WTC11 (cell line): ENCODE results near the gene ACOT13.

Experiments
- CBFB ChIP-seq: sonication (generic); formaldehyde crosslinking; IDR thresholded peaks from 2 replicates; pipeline ENCODE4 v1.8.1; 2022; ENCODE audit warnings: mild to moderate bottlenecking, low read depth, missing genetic modification reagents
- NFYB ChIP-seq: sonication (generic); formaldehyde crosslinking; conservative IDR thresholded peaks from 2 replicates; pipeline ENCODE4 v1.8.0; 2022; ENCODE audit warnings: low read depth, missing genetic modification reagents
- NR3C1 ChIP-seq: sonication (generic); formaldehyde crosslinking; conservative IDR thresholded peaks from 2 replicates; pipeline ENCODE4 v1.8.1; 2023; ENCODE audit warnings: low read depth, mild to moderate bottlenecking, missing genetic modification reagents
- SMAD4 ChIP-seq: sonication (generic); formaldehyde crosslinking; IDR thresholded peaks from 2 replicates; pipeline ENCODE4 v1.8.0; 2022; ENCODE audit warnings: mild to moderate bottlenecking, missing genetic modification reagents
- TF ChIP-seq, protein P1 (sequence below): fragments of 200-600 bp; IDR thresholded peaks from 2 replicates; pipeline ENCODE4 v1.8.0; 2022; ENCODE audit warnings: antibody characterized with exemption
- TF ChIP-seq, protein P2 (sequence below): sonication (generic); formaldehyde crosslinking; conservative IDR thresholded peaks from 2 replicates; pipeline ENCODE4 v1.8.1; 2023; ENCODE audit warnings: mild to moderate bottlenecking, low read depth, missing genetic modification reagents, moderate library complexity
- TF ChIP-seq, protein P3 (sequence below): sonication (generic); formaldehyde crosslinking; IDR thresholded peaks from 2 replicates; pipeline ENCODE4 v1.8.0; 2022; ENCODE audit warnings: mild to moderate bottlenecking, missing genetic modification reagents
- TF ChIP-seq, protein P4 (sequence below): sonication (generic); formaldehyde crosslinking; conservative IDR thresholded peaks from 2 replicates; pipeline ENCODE4 v1.8.1; 2022; ENCODE audit warnings: mild to moderate bottlenecking, missing genetic modification reagents
- TF ChIP-seq, protein P5 (sequence below): sonication (generic); formaldehyde crosslinking; IDR thresholded peaks from 2 replicates; pipeline ENCODE4 v1.8.1; 2023; ENCODE audit warnings: mild to moderate bottlenecking, missing genetic modification reagents

DNA sequence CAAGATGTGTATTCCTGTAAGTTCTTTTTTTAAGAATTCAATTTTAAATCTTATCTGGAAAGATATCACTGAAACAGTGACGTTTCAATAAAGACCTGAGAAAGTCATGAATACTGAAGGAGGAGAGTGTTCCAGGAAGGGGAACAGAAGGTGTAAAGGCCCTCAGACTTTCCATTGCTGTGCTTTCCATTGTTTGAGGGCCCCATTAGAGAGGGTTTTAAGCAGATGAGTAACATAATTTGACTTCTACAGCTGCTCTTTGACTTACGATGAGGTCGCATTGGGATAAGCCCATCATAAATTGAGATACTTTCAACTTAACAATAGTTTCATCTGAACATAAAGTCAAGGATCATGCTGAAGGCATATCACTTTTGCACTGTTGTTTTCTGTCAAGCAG is 24.7 kb downstream of the ACOT13 start:
- TF ChIP-seq SMAD4: no peak
- TF ChIP-seq, protein P1, sequence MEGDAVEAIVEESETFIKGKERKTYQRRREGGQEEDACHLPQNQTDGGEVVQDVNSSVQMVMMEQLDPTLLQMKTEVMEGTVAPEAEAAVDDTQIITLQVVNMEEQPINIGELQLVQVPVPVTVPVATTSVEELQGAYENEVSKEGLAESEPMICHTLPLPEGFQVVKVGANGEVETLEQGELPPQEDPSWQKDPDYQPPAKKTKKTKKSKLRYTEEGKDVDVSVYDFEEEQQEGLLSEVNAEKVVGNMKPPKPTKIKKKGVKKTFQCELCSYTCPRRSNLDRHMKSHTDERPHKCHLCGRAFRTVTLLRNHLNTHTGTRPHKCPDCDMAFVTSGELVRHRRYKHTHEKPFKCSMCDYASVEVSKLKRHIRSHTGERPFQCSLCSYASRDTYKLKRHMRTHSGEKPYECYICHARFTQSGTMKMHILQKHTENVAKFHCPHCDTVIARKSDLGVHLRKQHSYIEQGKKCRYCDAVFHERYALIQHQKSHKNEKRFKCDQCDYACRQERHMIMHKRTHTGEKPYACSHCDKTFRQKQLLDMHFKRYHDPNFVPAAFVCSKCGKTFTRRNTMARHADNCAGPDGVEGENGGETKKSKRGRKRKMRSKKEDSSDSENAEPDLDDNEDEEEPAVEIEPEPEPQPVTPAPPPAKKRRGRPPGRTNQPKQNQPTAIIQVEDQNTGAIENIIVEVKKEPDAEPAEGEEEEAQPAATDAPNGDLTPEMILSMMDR: no peak
- TF ChIP-seq, protein P2, sequence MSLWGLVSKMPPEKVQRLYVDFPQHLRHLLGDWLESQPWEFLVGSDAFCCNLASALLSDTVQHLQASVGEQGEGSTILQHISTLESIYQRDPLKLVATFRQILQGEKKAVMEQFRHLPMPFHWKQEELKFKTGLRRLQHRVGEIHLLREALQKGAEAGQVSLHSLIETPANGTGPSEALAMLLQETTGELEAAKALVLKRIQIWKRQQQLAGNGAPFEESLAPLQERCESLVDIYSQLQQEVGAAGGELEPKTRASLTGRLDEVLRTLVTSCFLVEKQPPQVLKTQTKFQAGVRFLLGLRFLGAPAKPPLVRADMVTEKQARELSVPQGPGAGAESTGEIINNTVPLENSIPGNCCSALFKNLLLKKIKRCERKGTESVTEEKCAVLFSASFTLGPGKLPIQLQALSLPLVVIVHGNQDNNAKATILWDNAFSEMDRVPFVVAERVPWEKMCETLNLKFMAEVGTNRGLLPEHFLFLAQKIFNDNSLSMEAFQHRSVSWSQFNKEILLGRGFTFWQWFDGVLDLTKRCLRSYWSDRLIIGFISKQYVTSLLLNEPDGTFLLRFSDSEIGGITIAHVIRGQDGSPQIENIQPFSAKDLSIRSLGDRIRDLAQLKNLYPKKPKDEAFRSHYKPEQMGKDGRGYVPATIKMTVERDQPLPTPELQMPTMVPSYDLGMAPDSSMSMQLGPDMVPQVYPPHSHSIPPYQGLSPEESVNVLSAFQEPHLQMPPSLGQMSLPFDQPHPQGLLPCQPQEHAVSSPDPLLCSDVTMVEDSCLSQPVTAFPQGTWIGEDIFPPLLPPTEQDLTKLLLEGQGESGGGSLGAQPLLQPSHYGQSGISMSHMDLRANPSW: no peak
- no peak for TF ChIP-seq NFYB (CRISPR knock-in tag)
- TF ChIP-seq, protein P3, sequence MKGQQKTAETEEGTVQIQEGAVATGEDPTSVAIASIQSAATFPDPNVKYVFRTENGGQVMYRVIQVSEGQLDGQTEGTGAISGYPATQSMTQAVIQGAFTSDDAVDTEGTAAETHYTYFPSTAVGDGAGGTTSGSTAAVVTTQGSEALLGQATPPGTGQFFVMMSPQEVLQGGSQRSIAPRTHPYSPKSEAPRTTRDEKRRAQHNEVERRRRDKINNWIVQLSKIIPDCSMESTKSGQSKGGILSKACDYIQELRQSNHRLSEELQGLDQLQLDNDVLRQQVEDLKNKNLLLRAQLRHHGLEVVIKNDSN (CRISPR knock-in tag): no peak
- TF ChIP-seq CBFB (CRISPR knock-in tag): no peak
- no peak for TF ChIP-seq NR3C1 (CRISPR knock-in tag)
- TF ChIP-seq, protein P4, sequence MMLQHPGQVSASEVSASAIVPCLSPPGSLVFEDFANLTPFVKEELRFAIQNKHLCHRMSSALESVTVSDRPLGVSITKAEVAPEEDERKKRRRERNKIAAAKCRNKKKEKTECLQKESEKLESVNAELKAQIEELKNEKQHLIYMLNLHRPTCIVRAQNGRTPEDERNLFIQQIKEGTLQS (CRISPR knock-in tag): no peak
- TF ChIP-seq, protein P5, sequence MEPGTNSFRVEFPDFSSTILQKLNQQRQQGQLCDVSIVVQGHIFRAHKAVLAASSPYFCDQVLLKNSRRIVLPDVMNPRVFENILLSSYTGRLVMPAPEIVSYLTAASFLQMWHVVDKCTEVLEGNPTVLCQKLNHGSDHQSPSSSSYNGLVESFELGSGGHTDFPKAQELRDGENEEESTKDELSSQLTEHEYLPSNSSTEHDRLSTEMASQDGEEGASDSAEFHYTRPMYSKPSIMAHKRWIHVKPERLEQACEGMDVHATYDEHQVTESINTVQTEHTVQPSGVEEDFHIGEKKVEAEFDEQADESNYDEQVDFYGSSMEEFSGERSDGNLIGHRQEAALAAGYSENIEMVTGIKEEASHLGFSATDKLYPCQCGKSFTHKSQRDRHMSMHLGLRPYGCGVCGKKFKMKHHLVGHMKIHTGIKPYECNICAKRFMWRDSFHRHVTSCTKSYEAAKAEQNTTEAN (CRISPR knock-in tag): no peak
